ENCODE data around the gene NCF4. TPM values are rescaled to one million over a fixed set of nuclear protein-coding genes. Genes with fewer than 3 reads are reported as not detected.

NCF4 gene
- total RNA-seq, 2 donors from 2014 or later = not detected

GRCh38 chr22:36894266-36894665 lies 33.5 kb downstream of the NCF4 start:
- TF ChIP-seq CTCF (conservative IDR thresholded peaks at IDR 0.05) = no peak
- Mint-ChIP-seq H3K4me3 (no peak overlapping the region), H3K4me1 (no peaks in the 10 kb centered on the region), H3K27ac (no peak overlapping the region), H3K36me3 (ENCODE audit: low read depth) (no peaks in the 10 kb centered on the region), H3K27me3 (ENCODE audit: insufficient read depth) (peaks cover 17% of the 10 kb centered on the region), H3K9me3 (peaks cover 20% of the 10 kb centered on the region)
- Histone ChIP-seq H3K9ac (ENCODE audit: extremely low read depth, low read length, poor library complexity, severe bottlenecking) (no peak overlapping the region), H3K4me3 (ENCODE audit: low read length) (no peak overlapping the region), H3K27me3 (ENCODE audit: control insufficient read depth, insufficient read depth, low read length, poor library complexity, severe bottlenecking) (no peaks in the 10 kb centered on the region), H3K36me3 (ENCODE audit: control insufficient read depth, insufficient read depth, low read length) (no peaks in the 10 kb centered on the region), H3K27ac (ENCODE audit: low read depth, low read length) (no peak overlapping the region), H3K4me1 (ENCODE audit: control insufficient read depth, insufficient read depth, low read length) (no peaks in the 10 kb centered on the region), H3K9me3 (ENCODE audit: control insufficient read depth, low read length) (peaks cover 8% of the 10 kb centered on the region)
- DNase-seq = no peak
- WGBS, 2 experiments (ENCODE audit: insufficient coverage in 1 of 2, insufficient read length in 1 of 2) = 84 to 100% methylated on average over 1 of the region's 1 CpG

- Mint-ChIP-seq H3K36me3 (ENCODE audit: low read depth) (no peaks in the 10 kb centered on the region), H3K9me3 (peaks cover 32% of the 10 kb centered on the region), H3K27ac (no peak overlapping the region), H3K4me3 (no peak overlapping the region), H3K4me1 (peaks cover 12% of the 10 kb centered on the region), H3K27me3 (ENCODE audit: insufficient read depth) (peaks cover 30% of the 10 kb centered on the region)
- H3K9me3 ChIP-seq (ENCODE audit: control insufficient read depth, low read length) = peaks cover 17% of the 10 kb centered on the region
- 85 to 86% methylated on average over 2 to 3 of the region's 3 CpGs for WGBS, 2 experiments (ENCODE audit: insufficient coverage in 1 of 2, insufficient read length in 1 of 2)
- no peaks in the 10 kb centered on the region for H3K36me3 ChIP-seq (ENCODE audit: control insufficient read depth, insufficient read depth, low read length)
- no peak overlapping the region for H3K4me3 ChIP-seq (ENCODE audit: low read length)
- peaks cover 9% of the 10 kb centered on the region for H3K4me1 ChIP-seq (ENCODE audit: control insufficient read depth, insufficient read depth, low read length)
- no peak for TF ChIP-seq CTCF (conservative IDR thresholded peaks at IDR 0.05)
- H3K27ac ChIP-seq (ENCODE audit: low read depth, low read length) = no peak overlapping the region
- DNase-seq = no peak
- no peaks in the 10 kb centered on the region for H3K27me3 ChIP-seq (ENCODE audit: control insufficient read depth, insufficient read depth, low read length, poor library complexity, severe bottlenecking)
- no peak overlapping the region for H3K9ac ChIP-seq (ENCODE audit: extremely low read depth, low read length, poor library complexity, severe bottlenecking)
Measured at GRCh38 chr22:36897611-36898010, 36.8 kb downstream of the NCF4 start.

GRCh38 chr22:36898690-36899089 lies 37.9 kb downstream of the NCF4 start:
- Histone ChIP-seq H3K4me3 (ENCODE audit: low read length) (no peak overlapping the region), H3K27me3 (ENCODE audit: control insufficient read depth, insufficient read depth, low read length, poor library complexity, severe bottlenecking) (no peaks in the 10 kb centered on the region), H3K9ac (ENCODE audit: extremely low read depth, low read length, poor library complexity, severe bottlenecking) (no peak overlapping the region), H3K9me3 (ENCODE audit: control insufficient read depth, low read length) (peaks cover 18% of the 10 kb centered on the region), H3K36me3 (ENCODE audit: control insufficient read depth, insufficient read depth, low read length) (no peaks in the 10 kb centered on the region), H3K27ac (ENCODE audit: low read depth, low read length) (no peak overlapping the region), H3K4me1 (ENCODE audit: control insufficient read depth, insufficient read depth, low read length) (peaks cover 9% of the 10 kb centered on the region)
- no peak overlapping the region for H3K4me3 Mint-ChIP-seq
- H3K4me1 Mint-ChIP-seq = peaks cover 12% of the 10 kb centered on the region
- peaks cover 29% of the 10 kb centered on the region for H3K27me3 Mint-ChIP-seq (ENCODE audit: insufficient read depth)
- no peak overlapping the region for H3K27ac Mint-ChIP-seq
- no peak for DNase-seq
- WGBS, 2 experiments (ENCODE audit: insufficient coverage in 1 of 2, insufficient read length in 1 of 2) = 91 to 93% methylated on average over 4 of the region's 4 CpGs
- no peak for TF ChIP-seq CTCF (conservative IDR thresholded peaks at IDR 0.05)
- H3K9me3 Mint-ChIP-seq = peaks cover 36% of the 10 kb centered on the region
- H3K36me3 Mint-ChIP-seq (ENCODE audit: low read depth) = no peaks in the 10 kb centered on the region

All from endodermal cell (in vitro differentiated cells).